Kidney capillary endothelial cell (primary cell): ENCODE data around the gene MSGN1.
A peak's percentile ranks its signal among the peaks of the same experiment; 100 is the strongest.
"Not testable (repeated sequence)": the region's sequence is repeated elsewhere in the genome, so short reads cannot be mapped to it uniquely, and the experiment has no call there.

Experiments used
- DNase-seq: peaks from one replicate; pipeline ENCODE4 v3.0.0-alpha.2; 2018; ENCODE audit warnings: low spot score

Gene MSGN1

DNA sequence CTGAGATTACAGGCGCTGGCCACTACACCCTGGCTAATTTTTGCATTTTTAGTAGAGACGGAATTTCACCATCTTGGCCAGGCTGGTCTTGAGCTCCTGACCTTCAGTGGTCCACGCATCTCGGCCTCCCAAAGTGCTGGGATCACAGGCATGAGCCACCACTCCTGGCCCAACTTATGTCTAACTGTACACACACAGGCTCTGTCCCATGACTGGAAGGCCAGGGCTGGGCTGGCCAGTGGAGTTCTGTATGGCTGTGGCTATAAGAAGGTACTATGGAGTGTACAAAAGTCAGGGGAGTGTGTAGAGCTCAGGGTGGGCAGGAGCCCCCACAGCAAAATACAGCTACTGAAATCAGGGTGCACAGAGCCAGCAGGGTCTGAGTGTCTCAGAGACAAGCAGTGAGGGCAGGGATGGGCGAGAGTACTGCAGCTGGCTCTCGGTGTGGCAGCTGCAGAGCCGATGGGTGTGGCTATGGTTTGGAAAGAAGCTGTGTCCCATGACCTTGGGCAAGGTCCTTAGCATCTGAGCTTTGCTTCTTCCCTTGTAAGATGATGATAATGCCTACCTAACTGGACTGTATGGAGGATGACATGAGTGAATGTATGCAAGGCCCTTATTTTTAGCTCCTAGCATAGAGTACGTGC lies 10.4 kb upstream of the MSGN1 start:
- DNase-seq, result no peak

GRCh38 chr2:17813010-17813741 lies 3.1 kb upstream of the MSGN1 start:
- DNase-seq, result no peak

DNA sequence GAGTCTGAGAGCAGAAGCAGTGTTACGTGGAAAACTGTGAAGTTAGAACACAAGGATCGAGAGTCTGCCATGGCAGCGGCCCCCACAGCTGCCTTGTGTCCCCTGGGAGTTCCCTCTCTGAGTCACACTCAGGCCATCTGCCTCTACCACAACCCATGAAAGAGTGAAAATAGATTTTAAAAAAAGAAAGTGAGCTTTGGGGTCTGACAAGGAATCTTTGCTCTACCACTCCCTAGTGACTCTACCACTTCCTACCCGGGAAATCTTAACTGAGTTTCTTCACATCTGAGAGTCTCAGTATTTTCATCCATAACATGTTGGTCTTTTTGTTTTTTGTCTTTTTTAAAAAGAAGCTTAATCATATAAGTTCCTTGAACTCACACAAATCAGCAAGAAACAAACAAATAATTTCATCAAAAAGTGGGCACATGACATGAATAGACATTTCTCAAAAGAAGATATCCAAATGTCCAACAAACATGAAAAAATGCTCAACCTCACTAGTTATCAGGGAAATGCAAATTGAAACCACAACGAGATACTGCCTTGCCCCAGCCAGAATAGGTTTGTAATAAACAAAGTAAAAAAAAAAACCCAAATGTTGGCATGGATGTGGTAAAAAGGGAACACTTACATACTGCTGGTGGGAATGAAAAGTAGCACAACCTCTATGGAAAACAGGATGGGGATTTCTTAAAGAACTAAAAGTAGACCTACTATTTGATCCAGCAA lies 2.4 kb upstream of the MSGN1 start:
- no peak for DNase-seq

- DNase-seq, result no peak
Measured at GRCh38 chr2:17814601-17815000, 1.7 kb upstream of the MSGN1 start.

GRCh38 chr2:17815468-17816184 lies 634 bp upstream of the MSGN1 start:
- DNase-seq, result no peak

- DNase-seq, result no peak
Measured at GRCh38 chr2:17818235-17818815, 2.1 kb downstream of the MSGN1 start.

DNA sequence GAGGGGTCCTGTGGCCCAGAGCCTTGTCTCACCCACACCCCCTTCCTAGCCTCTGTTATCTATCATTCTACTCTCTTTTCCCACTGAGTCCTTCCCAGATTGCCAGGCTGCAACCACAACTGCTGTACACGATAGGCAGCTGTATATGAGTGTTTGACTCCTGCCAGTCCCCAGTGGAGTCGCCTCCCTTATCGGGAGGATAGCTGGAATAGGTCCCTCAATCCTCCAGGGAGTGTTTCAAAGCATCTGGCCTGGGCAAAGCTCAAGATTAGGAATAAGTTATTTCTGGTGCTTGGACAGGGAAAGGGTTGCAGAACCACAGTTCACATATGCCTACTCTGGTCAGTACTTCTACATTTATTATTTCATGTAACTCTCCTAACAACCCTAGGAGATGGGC lies 4.8 kb downstream of the MSGN1 start:
- DNase-seq, result no peak

- no peak for DNase-seq
Measured at GRCh38 chr2:17821535-17822444, 5.5 kb downstream of the MSGN1 start.

- DNase-seq, result no peak
Measured at GRCh38 chr2:17822445-17823117, 6.3 kb downstream of the MSGN1 start.

GRCh38 chr2:17823646-17824045 lies 7.4 kb downstream of the MSGN1 start:
- not testable (repeated sequence) for DNase-seq

- DNase-seq, result no peak
Measured at GRCh38 chr2:17827316-17827715, 11.1 kb downstream of the MSGN1 start.

DNA sequence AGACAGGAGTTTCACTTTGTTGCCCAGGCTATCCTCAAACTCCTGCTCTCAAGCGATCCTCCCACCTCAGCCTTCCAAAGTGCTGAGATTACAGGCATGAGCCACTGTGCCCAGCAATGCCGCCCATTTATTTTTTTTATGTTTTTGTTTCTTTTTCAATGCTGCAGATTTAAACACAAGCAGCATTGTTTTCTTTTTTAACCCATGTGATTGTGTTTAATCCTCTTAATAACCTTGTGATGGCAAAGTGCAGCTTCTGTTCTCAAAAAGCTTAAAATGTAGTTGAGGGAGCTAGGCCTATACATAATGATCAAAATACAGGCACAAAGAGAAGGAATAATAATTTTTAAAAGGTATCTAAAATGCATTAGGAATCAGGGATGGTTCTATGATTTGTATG lies 11.5 kb downstream of the MSGN1 start:
- no peak for DNase-seq

DNA sequence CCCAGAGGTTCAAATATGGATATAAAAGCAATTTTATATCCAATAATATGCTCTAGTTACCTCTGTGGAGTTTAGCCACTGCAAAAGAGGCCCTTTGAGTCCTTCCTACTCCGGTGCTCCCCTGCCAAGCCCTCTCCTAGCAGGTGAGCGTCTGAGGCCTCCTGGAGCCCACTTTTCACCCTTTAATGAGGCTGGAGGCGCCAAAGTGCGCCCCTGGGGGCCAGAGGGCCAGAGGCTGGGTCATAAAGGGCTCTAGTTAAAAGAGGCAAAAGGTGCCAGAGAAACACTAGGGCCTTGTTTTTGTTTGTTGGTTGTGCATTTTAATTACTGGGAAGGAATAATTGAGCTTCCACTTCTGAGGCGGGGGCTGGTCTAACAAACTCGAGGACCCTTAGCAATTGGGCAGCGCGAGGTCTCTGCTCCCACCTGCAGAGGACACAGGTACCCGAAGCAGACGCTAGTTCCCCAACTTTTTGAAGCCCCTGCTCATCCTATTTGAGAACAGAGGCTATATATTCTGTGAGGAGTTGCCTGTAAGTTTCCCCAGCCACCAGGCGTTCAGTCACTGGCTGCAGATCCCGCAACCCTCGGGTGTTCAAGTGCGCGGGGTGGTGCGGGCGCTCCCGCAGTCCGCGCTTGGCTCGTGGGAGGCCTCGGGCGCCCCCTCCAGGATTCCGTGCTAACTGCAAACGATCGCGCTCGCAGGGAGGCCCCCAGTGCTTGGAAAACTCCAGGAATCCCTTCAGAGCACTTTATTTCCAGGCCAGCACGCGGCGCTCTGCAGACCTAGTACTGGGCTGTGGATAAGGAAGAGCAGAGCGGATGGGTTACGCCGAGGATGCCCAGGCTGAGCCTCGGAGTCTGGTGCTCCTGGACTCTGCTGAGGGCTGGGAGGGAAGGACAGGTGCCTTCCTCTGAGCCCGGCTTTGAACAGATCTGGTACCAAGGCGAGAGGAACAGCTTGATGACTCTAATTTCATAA lies 14.1 kb downstream of the MSGN1 start:
- DNase-seq, result peak; percentile 58

GRCh38 chr2:17835516-17835915 lies 19.3 kb downstream of the MSGN1 start:
- DNase-seq, result no peak

- DNase-seq, result no peak
Measured at GRCh38 chr2:17839959-17840358, 23.7 kb downstream of the MSGN1 start.

DNA sequence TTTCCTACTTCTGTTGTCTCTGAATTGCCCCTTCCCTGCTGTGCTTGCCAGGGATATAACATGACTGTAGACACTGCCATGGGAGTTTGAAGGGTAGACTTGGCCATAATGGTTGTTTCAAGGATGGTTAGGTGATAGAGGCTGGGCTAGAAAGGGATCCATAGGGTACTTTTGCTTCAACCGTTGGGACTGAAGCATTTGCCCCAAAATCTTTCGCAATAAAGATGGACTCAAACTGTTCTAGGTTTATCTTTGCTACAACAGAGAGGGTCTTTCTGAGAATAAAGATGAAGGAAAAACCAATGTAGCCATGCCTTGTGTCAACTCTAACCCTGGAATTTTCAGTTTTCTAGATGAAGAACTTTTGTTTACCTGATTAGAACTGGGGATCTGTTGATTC lies 27.2 kb downstream of the MSGN1 start:
- no peak for DNase-seq

GRCh38 chr2:17845806-17846205 lies 29.5 kb downstream of the MSGN1 start:
- DNase-seq, result no peak

DNA sequence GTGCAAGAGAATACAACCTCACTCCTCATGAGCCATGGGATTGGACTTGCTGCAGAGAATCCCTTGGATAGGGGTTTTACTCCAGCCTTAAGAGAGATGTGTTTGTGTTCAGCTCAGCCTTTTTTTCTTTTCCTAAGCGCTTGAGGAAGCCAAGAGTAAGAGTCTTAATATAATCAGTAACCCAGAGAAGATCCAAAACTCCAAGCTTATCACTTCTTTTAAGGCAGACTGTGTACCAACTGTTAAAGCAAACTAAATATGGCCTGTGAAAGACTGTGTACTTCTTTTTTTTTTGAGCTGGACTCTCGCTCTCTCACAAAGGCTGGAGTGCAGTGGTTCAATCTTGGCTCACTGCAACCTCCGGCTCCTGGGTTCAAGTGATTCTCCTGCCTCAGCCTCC lies 30.4 kb downstream of the MSGN1 start:
- no peak for DNase-seq

DNA sequence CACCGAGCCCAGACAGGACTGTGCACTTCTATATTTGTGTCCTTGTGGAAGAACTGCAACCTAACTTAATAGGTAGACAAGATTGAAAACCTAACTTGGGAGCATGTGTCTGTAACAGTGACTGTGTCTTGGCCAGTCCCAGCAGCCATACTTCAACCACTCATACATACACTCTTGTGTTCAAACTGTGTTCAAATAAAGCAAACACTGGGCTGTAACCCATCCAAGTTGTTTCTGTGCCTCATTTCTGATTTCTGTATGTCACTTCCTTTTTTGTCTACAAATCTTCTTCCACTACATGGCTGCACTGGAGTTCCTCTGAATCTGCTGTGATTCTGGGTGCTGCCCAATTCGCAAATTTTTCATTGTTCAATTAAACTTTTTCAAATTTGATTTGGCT lies 31.0 kb downstream of the MSGN1 start:
- no peak for DNase-seq
